Gastrocnemius medialis (tissue), 4 donors: Measurements from ENCODE around the gene ALDOA.

ENCODE experiments used
- CTCF ChIP-seq, 5 experiments: fragments of 450-650 bp in 3 of 5; fragments of 200-600 bp in 2 of 5; sonication (generic) in 2 of 5; IDR thresholded peaks in 4 of 5; conservative IDR thresholded peaks in 1 of 5; 1 replicate in 4 of 5; 2 replicates in 1 of 5; pipeline ENCODE4 v1.5.1; 2016 to 2019; ENCODE audit warnings: antibody characterized with exemption in 5 of 5, mild to moderate bottlenecking in 3 of 5, moderate library complexity in 3 of 5
- POLR2A ChIP-seq, 2 donors: fragments of 450-650 bp; IDR thresholded peaks; one replicate each; pipeline ENCODE4 v1.6.1; 2017; ENCODE audit warnings: antibody characterized with exemption in 2 of 2, mild to moderate bottlenecking in 2 of 2, moderate library complexity in 2 of 2

GRCh38 chr16:30060836-30061554 lies 4.6 kb upstream of the ALDOA start:
- TF ChIP-seq CTCF (IDR thresholded peaks at IDR 0.05 in 4 of 5, conservative IDR thresholded peaks at IDR 0.05 in 1 of 5) (no peak), POLR2A (IDR thresholded peaks at IDR 0.05) (no peak)
